SK-N-SH treated with all-trans-retinoic acid at 6 μM for 48 hours (cell line): ENCODE data around the gene AQP10.
"Not testable (repeated sequence)": the region's sequence is repeated elsewhere in the genome, so short reads cannot be mapped to it uniquely, and the experiment has no call there.

Source experiments
- ATAC-seq: fragments of 200-7000 bp; cut with Tn5 transposase; 3 replicates; pipeline ENCODE4 v1.9.1; 2020; ENCODE audit warnings: mild to moderate bottlenecking, moderate library complexity
- ARNTL ChIP-seq: fragments of 450-650 bp; formaldehyde crosslinking; IDR thresholded peaks from 2 replicates; pipeline ENCODE4 v1.5.0; 2020; ENCODE audit warnings: low read depth, mild to moderate bottlenecking, moderate library complexity, borderline replicate concordance
- BACH2 ChIP-seq: fragments of 250-450 bp; sonication (Bioruptor Pico); IDR thresholded peaks from 2 replicates; pipeline ENCODE4 v1.9.0; 2021; ENCODE audit warnings: mild to moderate bottlenecking, borderline replicate concordance
- CREB5 ChIP-seq: fragments of 250-450 bp; sonication (Bioruptor Pico); IDR thresholded peaks from 2 replicates; pipeline ENCODE4 v1.5.1; 2020; ENCODE audit warnings: low read depth, mild to moderate bottlenecking, moderate library complexity
- CSDC2 ChIP-seq: fragments of 250-450 bp; sonication (Bioruptor Pico); IDR thresholded peaks from 2 replicates; pipeline ENCODE4 v1.5.0; 2020; ENCODE audit warnings: mild to moderate bottlenecking, moderate library complexity
- CSRNP3 ChIP-seq: fragments of 250-450 bp; sonication (Bioruptor Pico); IDR thresholded peaks from 2 replicates; pipeline ENCODE4 v1.5.1; 2021; ENCODE audit warnings: mild to moderate bottlenecking, moderate library complexity
- ESRRG ChIP-seq: fragments of 250-450 bp; sonication (Bioruptor Pico); IDR thresholded peaks from 2 replicates; pipeline ENCODE4 v1.6.1; 2021; ENCODE audit warnings: mild to moderate bottlenecking
- GLIS3 ChIP-seq: fragments of 250-450 bp; sonication (Bioruptor Pico); IDR thresholded peaks from 2 replicates; pipeline ENCODE4 v1.5.0; 2020; ENCODE audit warnings: mild to moderate bottlenecking, moderate library complexity
- ISL1 ChIP-seq: fragments of 250-450 bp; sonication (Bioruptor Pico); IDR thresholded peaks from 2 replicates; pipeline ENCODE4 v2.1.2; 2022; ENCODE audit warnings: mild to moderate bottlenecking, moderate library complexity
- OSR1 ChIP-seq: fragments of 250-450 bp; sonication (Bioruptor Pico); IDR thresholded peaks from 2 replicates; pipeline ENCODE4 v1.8.0; 2022; ENCODE audit warnings: moderate library complexity, mild to moderate bottlenecking, inconsistent platforms
- PATZ1 ChIP-seq: fragments of 250-450 bp; sonication (Bioruptor Pico); IDR thresholded peaks from 2 replicates; pipeline ENCODE4 v1.8.0; 2020; ENCODE audit warnings: mild to moderate bottlenecking, moderate library complexity, borderline replicate concordance
- POU6F1 ChIP-seq: fragments of 250-450 bp; sonication (Bioruptor Pico); IDR thresholded peaks from 2 replicates; pipeline ENCODE4 v1.8.0; 2021; ENCODE audit warnings: low read depth, mild to moderate bottlenecking, moderate library complexity, borderline replicate concordance
- PPARA ChIP-seq: fragments of 250-450 bp; sonication (Bioruptor Pico); IDR thresholded peaks from 2 replicates; pipeline ENCODE4 v1.5.0; 2020; ENCODE audit warnings: mild to moderate bottlenecking, borderline replicate concordance
- SNAI2 ChIP-seq: fragments of 250-450 bp; sonication (Bioruptor Pico); IDR thresholded peaks from 2 replicates; pipeline ENCODE4 v1.5.0; 2020; ENCODE audit warnings: mild to moderate bottlenecking, moderate library complexity
- TOX ChIP-seq: fragments of 250-450 bp; sonication (Bioruptor Pico); IDR thresholded peaks from 2 replicates; pipeline ENCODE4 v1.8.0; 2021; ENCODE audit warnings: mild to moderate bottlenecking, moderate library complexity, borderline replicate concordance
- TSHZ2 ChIP-seq: fragments of 250-450 bp; sonication (Bioruptor Pico); IDR thresholded peaks from 2 replicates; pipeline ENCODE4 v1.5.0; 2020; ENCODE audit warnings: mild to moderate bottlenecking, moderate library complexity
- ZC3H10 ChIP-seq: fragments of 250-450 bp; sonication (Bioruptor Pico); IDR thresholded peaks from 2 replicates; pipeline ENCODE4 v1.5.1; 2021; ENCODE audit warnings: mild to moderate bottlenecking, moderate library complexity
- ZFP3 ChIP-seq: fragments of 250-450 bp; sonication (Bioruptor Pico); IDR thresholded peaks from 2 replicates; pipeline ENCODE4 v1.5.0; 2020; ENCODE audit warnings: mild to moderate bottlenecking, moderate library complexity
- ZFP30 ChIP-seq: fragments of 450-650 bp; formaldehyde crosslinking; IDR thresholded peaks from 2 replicates; pipeline ENCODE4 v1.5.0; 2022; ENCODE audit warnings: mild to moderate bottlenecking, moderate library complexity
- ZNF565 ChIP-seq: fragments of 450-650 bp; formaldehyde crosslinking; conservative IDR thresholded peaks from 2 replicates; pipeline ENCODE4 v1.5.0; 2020; ENCODE audit warnings: low read depth, mild to moderate bottlenecking, moderate library complexity
- ZNF70 ChIP-seq: fragments of 450-650 bp; formaldehyde crosslinking; IDR thresholded peaks from 2 replicates; pipeline ENCODE4 v1.5.0; 2020; ENCODE audit warnings: mild to moderate bottlenecking, moderate library complexity

AQP10 gene

GRCh38 chr1:154337253-154337894, 16.5 kb downstream of the AQP10 start:
- no peak for ATAC-seq
- TF ChIP-seq ISL1 (no peak), OSR1 (CRISPR knock-in tag) (no peak)

GRCh38 chr1:154338875-154339274, 18.0 kb downstream of the AQP10 start:
- ATAC-seq, result no peak
- no peak for TF ChIP-seq OSR1 (CRISPR knock-in tag)
- TF ChIP-seq ZNF70 (CRISPR knock-in tag), result no peak
- no peak for TF ChIP-seq GLIS3 (CRISPR knock-in tag)

GRCh38 chr1:154341366-154341765, 20.5 kb downstream of the AQP10 start:
- not testable (repeated sequence) for ATAC-seq

GRCh38 chr1:154342132-154342531, 21.2 kb downstream of the AQP10 start:
- TF ChIP-seq CSRNP3 (CRISPR knock-in tag) (no peak), SNAI2 (no peak), ZC3H10 (no peak), ZFP30 (CRISPR knock-in tag) (no peak), ARNTL (CRISPR knock-in tag) (no peak), CSDC2 (no peak), PATZ1 (CRISPR knock-in tag) (no peak), POU6F1 (CRISPR knock-in tag) (no peak), ZNF565 (CRISPR knock-in tag) (no peak), ZFP3 (CRISPR knock-in tag) (no peak), PPARA (no peak)
- no peak for ATAC-seq

GRCh38 chr1:154342836-154343472, 22.1 kb downstream of the AQP10 start:
- ATAC-seq, result no peak

More at GRCh38 chr1:154342836-154343472, 22.1 kb downstream of the AQP10 start:
- TF ChIP-seq ZC3H10 (no peak), ZNF565 (CRISPR knock-in tag) (no peak), GLIS3 (CRISPR knock-in tag) (no peak), POU6F1 (CRISPR knock-in tag) (no peak), ESRRG (CRISPR knock-in tag) (no peak), TSHZ2 (CRISPR knock-in tag) (no peak), CSRNP3 (CRISPR knock-in tag) (no peak), CREB5 (CRISPR knock-in tag) (no peak), SNAI2 (no peak), ZFP3 (CRISPR knock-in tag) (no peak), TOX (CRISPR knock-in tag) (no peak), PPARA (no peak), BACH2 (CRISPR knock-in tag) (no peak), ISL1 (no peak), ZFP30 (CRISPR knock-in tag) (no peak)
- TF ChIP-seq, all 23 proteins: peak for 0
